HL-60/S4 (cell line): ENCODE data around the gene MLLT1.

Source experiments
- in situ Hi-C: fragments of 300-500 bp; cut with MboI; formaldehyde crosslinking; loops from 2 replicates; pipeline ENCODE4 v1.14.3; 2022; ENCODE audit warnings: low sequenced_read_pairs

Gene MLLT1

GRCh38 chr19:6275170-6275744, 4.5 kb downstream of the MLLT1 start:
- in situ Hi-C loops, result no loop called here

GRCh38 chr19:6274756-6275155, 5.0 kb downstream of the MLLT1 start:
- in situ Hi-C loops, result no loop called here

GRCh38 chr19:6273701-6274601, 5.8 kb downstream of the MLLT1 start:
- in situ Hi-C loops, result no loop called here

GRCh38 chr19:6272913-6273600, 6.7 kb downstream of the MLLT1 start:
- in situ Hi-C loops, result no loop called here

- in situ Hi-C loops, result no loop called here
These were observed 7.4 kb downstream of the MLLT1 start for GRCh38 chr19:6272411-6272791.

GRCh38 chr19:6271721-6272410, 7.9 kb downstream of the MLLT1 start:
- in situ Hi-C loops, result no loop called here

GRCh38 chr19:6271251-6271650, 8.5 kb downstream of the MLLT1 start:
- in situ Hi-C loops, result no loop called here

GRCh38 chr19:6270822-6271221, 9.0 kb downstream of the MLLT1 start:
- in situ Hi-C loops, result no loop called here

GRCh38 chr19:6270076-6270745, 9.6 kb downstream of the MLLT1 start:
- in situ Hi-C loops, result no loop called here

GRCh38 chr19:6269101-6269886, 10.5 kb downstream of the MLLT1 start:
- in situ Hi-C loops, result no loop called here

GRCh38 chr19:6268382-6268771, 11.4 kb downstream of the MLLT1 start:
- in situ Hi-C loops, result no loop called here

- in situ Hi-C loops, result no loop called here
These were observed 12.0 kb downstream of the MLLT1 start for GRCh38 chr19:6267552-6268381.

- in situ Hi-C loops, result no loop called here
These were observed 15.0 kb downstream of the MLLT1 start for GRCh38 chr19:6264803-6265202.

GRCh38 chr19:6263735-6264444, 15.9 kb downstream of the MLLT1 start:
- in situ Hi-C loops, result no loop called here

GRCh38 chr19:6263306-6263705, 16.5 kb downstream of the MLLT1 start:
- in situ Hi-C loops, result no loop called here

- in situ Hi-C loops, result no loop called here
These were observed 17.3 kb downstream of the MLLT1 start for GRCh38 chr19:6262519-6262918.

GRCh38 chr19:6261883-6262282, 17.9 kb downstream of the MLLT1 start:
- in situ Hi-C loops, result no loop called here

- in situ Hi-C loops, result no loop called here
These were observed 18.7 kb downstream of the MLLT1 start for GRCh38 chr19:6260912-6261650.
